CD4-positive, alpha-beta T cell treated with Interferon alpha-2 for 1 hour (primary cell): ENCODE measurements around the gene DLEU7.

ENCODE experiments used
- DNase-seq, 2 donors: peaks; one replicate each; pipeline ENCODE4 v3.0.0-alpha.2; 2020 to 2022

The DLEU7 gene

DNA sequence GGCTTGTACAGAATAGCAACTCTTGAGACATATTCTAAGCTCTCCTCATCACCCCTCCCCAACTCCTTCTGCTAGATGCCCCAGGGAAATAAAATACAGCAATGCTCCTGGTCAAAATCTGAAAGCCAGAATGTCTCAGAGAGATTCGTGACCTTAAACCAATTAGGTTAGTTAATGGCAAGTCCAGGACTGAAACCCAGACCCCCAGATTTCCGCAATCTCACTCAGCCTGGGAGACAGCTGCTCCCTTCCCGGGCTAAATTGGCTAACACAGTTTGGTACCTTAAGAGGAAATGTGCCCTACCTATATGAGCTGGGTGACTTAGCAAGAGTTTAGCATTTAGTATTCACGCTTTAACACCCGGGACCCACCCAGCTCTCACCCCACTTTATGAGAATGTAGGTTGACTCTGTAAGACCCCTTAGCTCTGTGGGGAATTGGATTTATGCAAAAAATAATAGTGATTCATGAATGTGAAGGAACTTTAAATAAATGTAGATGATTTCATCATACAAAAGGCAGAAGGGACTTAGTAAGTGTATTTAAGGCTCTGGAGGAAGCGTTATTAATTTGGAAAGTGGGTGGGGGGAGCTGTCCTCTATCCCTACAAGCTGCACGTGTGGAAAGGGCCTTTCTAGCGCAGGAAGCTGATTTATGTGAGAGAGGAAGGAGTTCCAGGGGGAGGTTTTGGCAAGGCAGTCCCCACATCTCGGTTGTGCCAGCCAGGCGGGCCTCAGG, 1.1 kb downstream of the DLEU7 start:
- DNase-seq = no peak

DNA sequence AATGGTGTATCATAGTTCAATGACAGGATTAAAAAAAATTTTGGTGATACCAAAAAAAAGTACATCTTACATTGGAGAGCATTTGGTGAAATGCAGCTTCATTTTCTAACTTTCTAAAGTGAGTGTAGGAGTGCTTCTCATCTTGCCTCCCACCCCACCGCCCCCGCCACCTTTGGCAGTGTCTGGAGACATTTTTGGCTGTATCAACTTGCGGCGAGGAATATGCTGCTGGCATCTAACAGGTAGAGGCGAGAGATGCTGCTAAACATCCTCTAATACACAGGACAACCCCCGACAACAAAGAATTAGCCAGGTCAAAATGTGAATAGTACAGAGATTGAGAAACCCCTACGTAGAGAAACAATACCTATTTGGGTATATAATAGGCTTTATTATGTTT, 1.7 kb downstream of the DLEU7 start:
- DNase-seq = no peak

- DNase-seq = no peak
Observed at GRCh38 chr13:50840284-50840683, 3.2 kb downstream of the DLEU7 start.

DNA sequence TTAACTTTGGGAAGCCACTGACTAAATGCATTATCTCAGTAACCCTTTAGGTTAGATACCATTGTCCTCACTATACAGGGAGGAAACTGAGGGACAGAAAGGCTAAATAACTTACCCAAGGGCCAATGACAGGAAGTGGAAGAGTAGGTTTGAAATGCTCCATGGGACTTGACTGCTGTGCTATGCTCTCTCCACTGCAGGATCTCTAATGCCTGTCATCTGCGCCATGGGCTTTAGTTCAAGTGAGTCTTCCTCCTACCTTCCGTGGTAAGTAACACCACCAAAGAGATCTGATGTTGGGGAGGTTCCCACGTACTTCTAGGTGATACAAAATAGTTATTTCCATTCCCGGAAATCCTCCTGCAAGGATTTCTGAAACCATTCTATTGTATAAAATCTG, 3.7 kb downstream of the DLEU7 start:
- DNase-seq = no peak

- DNase-seq = no peak
Observed at GRCh38 chr13:50838701-50839100, 4.8 kb downstream of the DLEU7 start.

DNA sequence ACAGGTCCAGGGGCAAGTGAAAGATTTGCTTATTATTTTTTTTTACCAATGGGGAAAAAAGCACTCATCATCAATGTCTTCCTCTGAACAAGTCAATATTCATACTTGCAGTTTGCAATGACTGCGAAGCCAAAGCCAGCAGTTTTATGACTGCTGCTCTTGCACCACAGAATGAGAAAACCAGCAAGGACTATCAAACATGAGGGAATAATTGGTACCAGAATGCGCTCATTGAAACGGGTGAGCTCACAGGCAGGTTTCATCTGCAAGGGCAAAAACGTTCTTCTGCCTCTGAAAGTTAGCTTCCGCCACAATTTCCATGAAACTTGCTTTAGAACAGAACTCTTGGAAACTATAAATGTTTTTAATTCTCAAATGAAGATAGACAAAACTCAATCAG, 5.5 kb downstream of the DLEU7 start:
- DNase-seq = no peak

- DNase-seq = no peak
Observed at GRCh38 chr13:50831512-50831911, 12.0 kb downstream of the DLEU7 start.

GRCh38 chr13:50829896-50830295, 13.6 kb downstream of the DLEU7 start:
- DNase-seq = no peak

- DNase-seq = no peak
Observed at GRCh38 chr13:50829226-50829625, 14.3 kb downstream of the DLEU7 start.

DNA sequence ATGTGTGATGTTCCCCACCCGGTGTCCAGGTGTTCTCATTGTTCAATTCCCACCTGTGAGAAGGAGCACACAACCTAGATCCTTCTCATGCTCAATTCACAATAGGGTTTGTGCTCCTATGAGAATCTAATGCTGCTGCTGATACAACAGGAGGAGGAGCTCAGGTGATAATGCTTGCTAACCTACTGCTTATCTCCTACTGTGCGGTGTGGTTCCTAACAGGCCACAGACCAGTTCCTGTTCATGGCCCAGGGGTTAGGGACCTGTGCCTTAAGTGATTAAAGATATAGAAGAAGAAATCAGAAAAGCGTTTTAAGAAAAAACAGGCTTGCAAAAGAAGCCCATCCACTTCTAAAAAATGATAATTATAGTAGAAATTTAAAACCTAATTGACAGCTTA, 17.5 kb downstream of the DLEU7 start:
- DNase-seq = no peak

- no peak for DNase-seq
Observed at GRCh38 chr13:50812242-50812641, 31.2 kb downstream of the DLEU7 start.

DNA sequence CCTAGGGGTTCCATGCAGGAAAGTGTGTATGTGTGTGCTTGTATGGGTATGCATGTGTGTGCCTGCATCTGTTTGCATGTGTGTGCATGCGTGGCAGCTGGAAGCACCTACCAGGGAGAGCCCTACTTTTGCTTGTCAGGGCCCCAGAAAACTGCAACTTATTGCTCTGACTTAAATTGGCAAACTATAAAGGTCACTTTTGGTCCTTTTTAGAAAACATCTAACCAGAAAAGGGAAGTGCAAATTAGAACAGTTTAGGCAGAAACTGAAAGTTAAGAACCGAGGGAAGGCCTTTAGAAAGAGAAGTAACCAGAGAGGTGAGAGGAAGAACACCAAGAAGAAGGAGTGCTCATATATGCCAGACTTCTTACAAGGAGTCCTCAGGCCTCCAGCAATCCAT, 32.5 kb downstream of the DLEU7 start:
- DNase-seq = no peak

DNA sequence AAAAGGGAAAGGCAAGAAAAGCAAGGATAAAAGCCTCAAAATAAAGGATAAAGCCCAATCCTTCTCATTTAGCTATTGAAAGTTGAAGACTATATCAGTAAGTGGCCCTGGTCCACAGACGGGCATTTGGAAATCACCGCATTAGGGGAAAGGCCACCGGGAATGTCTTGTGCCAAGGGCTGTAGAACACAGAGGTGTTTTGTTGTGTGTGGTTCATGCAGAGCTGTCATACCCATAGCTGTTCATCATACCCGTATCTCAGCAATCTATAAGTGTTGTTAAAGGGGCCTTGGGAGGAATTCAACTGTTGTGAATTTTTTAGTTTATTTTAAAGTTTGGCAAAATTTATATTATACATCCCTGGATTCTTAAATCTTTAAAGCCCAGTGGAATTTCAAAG, 33.0 kb downstream of the DLEU7 start:
- no peak for DNase-seq

DNA sequence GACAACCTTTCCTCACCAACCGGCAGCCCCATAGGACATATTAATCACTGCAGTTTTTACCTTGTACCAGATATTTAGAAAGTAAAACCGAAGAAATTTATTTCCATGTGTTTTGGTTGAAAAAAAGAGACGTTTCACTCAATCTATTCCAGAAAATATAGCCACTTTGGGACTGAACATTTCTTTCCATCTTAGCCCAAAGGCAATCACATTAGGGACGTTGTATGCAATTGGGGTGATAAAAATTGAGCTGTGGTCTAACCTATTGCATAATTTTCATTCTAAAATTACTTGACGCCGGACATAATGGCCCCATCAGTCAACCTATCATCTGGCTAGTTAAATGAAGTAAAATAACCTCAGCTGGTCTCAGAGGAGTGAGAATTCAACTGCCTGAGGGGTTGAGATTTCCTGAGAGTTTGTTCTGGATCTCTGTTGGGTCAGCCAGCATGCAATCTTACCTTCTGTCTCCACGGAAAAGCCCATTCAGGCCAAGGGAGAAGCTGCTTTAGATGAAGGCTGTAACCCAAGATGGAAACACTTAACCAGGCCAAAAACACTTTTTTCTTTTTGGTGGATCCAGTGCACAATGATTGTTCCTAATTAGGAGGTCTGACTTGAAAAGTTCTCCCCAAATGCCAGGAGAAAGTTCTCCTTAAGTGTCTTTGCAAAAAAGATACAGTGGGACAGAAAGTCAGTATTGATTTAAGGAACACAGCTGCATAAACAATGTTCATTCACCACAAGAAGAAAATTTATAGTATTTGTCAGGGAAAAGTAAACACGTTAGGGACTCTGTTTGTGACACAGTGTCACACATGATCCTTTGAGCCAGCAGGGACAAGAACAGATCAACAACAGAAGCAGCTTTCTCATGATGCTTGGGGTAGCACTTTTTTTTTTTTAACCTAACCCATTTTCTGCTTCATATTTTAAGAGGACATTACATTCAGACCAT, 34.1 kb downstream of the DLEU7 start:
- no peak for DNase-seq

DNA sequence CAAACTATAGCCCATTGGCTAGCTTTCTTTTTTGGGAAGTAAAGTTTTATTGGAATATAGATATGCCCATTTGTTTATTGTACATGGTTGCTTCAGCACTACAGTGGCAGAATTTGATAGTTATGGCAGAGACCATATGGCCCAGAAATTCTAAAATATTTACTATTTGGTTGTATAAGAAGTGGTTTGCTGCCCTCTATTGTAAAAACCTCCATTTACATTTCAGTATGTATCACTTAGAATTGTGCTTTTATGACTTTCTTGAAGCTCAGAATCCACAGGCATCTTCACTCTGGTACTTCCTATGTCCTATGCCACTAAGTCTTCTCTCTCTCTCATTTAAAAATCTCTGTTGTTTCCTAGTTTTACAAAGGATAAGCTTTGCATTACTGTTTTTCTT, 37.7 kb downstream of the DLEU7 start:
- DNase-seq = no peak

DNA sequence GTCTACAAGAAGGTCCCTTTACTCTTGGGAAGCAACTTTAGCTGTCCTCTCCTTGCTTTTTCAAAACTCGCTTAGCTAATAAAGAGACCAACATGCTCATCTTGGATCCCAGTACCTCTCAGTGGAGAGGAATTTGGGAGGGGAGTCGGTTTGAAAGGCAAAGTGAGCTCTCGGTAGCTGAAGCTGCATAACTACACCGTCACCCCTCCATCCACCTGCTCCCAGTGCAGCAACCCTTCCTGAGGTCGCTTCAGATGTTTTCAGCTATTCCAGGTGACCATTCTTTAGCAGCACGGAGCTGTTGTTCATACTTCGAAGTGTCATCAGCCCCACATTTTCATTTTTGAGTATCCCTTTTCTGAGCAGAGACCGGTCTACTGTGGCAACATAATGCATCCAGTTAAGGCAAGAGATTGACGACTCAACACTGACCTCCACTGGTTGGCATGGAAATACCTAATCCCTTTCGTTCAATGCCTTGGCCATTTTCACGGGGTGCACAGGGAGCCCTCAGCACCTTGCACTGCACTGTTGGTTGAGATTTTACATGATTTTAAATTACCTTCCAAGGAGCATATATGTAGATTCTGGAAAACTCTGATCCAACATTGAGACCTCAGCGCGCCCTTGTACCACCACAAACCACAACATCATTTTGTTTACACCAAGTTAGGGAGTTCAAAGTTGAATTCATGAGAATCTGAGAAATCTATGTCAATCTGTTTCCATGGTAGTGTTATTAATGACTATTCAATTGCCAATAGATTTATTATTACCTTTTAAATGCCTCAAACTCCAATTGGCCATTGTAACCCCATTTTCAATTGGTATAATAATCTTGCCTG, 42.2 kb downstream of the DLEU7 start:
- peak; percentile 74 to 76 for DNase-seq

DNA sequence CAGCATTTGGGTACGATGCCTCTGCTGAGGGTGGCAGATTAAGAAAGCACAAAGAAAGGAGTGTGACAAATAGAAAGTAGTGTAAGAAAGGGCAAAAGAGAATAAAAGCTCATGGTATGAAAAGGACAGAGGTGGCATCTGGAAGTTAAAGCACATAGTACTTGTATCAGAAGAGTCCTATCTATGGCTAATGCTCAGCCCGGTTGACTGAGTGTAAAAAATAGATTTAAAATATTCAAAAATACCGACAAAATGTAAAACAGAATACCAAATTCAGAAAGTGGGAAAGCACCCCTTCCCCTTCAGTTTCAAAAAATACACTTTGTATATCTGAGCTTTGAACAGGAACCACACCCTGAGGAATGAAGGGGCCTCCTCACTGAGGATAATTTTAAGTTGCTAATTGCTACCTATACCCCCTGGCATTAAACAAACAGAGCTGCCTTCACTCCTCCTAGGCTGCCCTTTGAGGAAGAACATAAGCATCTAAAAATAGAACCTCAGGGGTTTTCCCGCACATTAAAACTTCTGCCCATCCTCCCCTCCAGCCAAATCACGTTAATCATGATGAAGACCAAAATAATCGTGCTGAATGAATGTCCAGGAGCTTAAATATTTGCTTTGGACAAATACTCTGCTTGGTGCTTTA, 43.3 kb downstream of the DLEU7 start:
- peak in 1 of 2 donors; percentile 9 for DNase-seq

DNA sequence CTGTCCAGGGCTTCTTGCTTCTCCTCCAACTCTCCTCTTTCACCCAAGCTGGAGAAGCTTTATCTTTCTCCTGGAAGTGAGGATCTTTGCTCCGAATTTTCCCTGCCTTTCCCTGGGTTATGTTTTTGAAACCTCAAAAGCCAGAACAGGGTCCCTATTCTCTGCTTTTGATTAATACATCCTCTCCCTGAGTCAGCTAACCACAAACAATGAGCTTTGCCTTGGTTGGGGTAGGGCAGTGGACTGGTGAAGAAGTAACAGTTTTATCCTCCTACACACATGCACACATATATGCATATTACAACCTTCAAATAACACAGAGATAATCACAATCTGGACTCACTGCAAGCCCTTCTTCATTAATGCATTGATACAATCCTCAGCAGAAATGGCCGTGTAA, 44.6 kb downstream of the DLEU7 start:
- no peak for DNase-seq

DNA sequence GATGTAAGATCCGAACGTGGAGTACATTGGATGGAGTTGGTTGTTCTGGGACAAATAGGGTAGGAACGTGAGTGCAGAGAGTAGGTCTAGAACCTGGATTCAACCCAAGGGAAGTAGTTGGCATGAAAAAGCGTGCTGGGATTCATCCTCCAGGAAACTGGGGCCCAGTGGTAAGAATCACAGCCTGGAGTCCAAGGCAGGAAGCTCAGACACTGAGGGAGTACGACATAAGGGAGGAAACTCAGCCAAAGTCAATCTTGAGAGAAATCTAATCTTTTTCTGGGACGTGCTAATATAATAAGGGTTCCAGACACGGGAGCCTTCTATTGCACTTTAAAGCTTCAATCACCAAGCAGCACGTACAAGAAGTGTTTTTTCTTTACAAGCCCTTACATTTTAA, 46.4 kb downstream of the DLEU7 start:
- no peak for DNase-seq

GRCh38 chr13:50796463-50796862, 47.0 kb downstream of the DLEU7 start:
- no peak for DNase-seq

DNA sequence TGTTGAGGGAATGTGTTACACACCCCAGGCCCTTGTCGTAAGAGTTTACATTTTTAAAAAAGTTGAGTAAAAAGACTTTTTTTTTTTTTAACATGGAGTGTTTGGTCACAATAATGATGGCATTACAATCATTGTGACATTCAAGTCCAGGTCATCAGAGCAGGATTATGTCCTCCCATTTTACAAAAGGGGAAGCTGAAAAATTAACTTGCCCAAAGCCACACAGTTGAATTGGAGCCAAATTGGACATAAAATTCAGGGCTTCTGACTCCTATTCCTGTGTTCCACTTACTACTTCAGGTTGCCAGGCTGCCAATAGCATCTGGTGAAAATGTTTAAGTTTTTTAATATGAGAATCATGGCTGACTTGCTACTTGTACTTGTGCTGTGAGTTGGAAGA, 49.3 kb downstream of the DLEU7 start:
- DNase-seq = no peak

- no peak for DNase-seq
Observed at GRCh38 chr13:50793026-50793425, 50.5 kb downstream of the DLEU7 start.
